ENCODE measurements around the gene TRIOBP. TPM values are rescaled to one million over a fixed set of nuclear protein-coding genes. Genes with fewer than 3 reads are reported as not detected.

The TRIOBP gene
- polyA plus RNA-seq, 1 donor from 2014 or later = 16.1 TPM

- Mint-ChIP-seq H3K4me1 (peaks cover 15 to 27% (median 18%) of the 10 kb centered on the region in 3 donors), H3K4me3 (peak overlapping the region; percentile 91 to 97 (median 95)), H3K27ac (peak overlapping the region; percentile 90 to 99 (median 95)), H3K9me3 (no peaks in the 10 kb centered on the region), H3K36me3 (peaks cover 1% of the 10 kb centered on the region), H3K27me3 (no peaks in the 10 kb centered on the region)
Observed at GRCh38 chr22:37675930-37676735, 20.7 kb upstream of the TRIOBP start.

- Mint-ChIP-seq H3K27me3 (no peaks in the 10 kb centered on the region), H3K27ac (peak overlapping the region; percentile 90 to 99 (median 95)), H3K4me3 (peak overlapping the region; percentile 91 to 97 (median 95)), H3K9me3 (no peaks in the 10 kb centered on the region), H3K4me1 (peaks cover 18 to 32% (median 20%) of the 10 kb centered on the region in 3 donors), H3K36me3 (peaks cover 1% of the 10 kb centered on the region)
Observed at GRCh38 chr22:37676736-37677492, 19.9 kb upstream of the TRIOBP start.

GRCh38 chr22:37677493-37677974 lies 19.3 kb upstream of the TRIOBP start:
- Mint-ChIP-seq H3K9me3 (no peaks in the 10 kb centered on the region), H3K4me1 (peaks cover 11 to 26% (median 16%) of the 10 kb centered on the region in 3 donors), H3K27ac (peak overlapping the region; percentile 90 to 99 (median 95)), H3K4me3 (peak overlapping the region; percentile 91 to 97 (median 95)), H3K27me3 (no peaks in the 10 kb centered on the region), H3K36me3 (peaks cover 1% of the 10 kb centered on the region)

GRCh38 chr22:37678372-37678771 lies 18.5 kb upstream of the TRIOBP start:
- H3K36me3 Mint-ChIP-seq = peaks cover 1% of the 10 kb centered on the region
- H3K4me3 Mint-ChIP-seq = no peak overlapping the region
- H3K27ac Mint-ChIP-seq = peak overlapping the region in 2 of 3 donors; percentile 85 to 90
- peaks cover 9 to 24% (median 14%) of the 10 kb centered on the region in 3 donors for H3K4me1 Mint-ChIP-seq
- no peaks in the 10 kb centered on the region for H3K27me3 Mint-ChIP-seq
- H3K9me3 Mint-ChIP-seq = no peaks in the 10 kb centered on the region

GRCh38 chr22:37679670-37680069 lies 17.2 kb upstream of the TRIOBP start:
- H3K9me3 Mint-ChIP-seq = no peaks in the 10 kb centered on the region
- H3K27me3 Mint-ChIP-seq = no peaks in the 10 kb centered on the region
- peak overlapping the region in 1 of 3 donors; percentile 83 for H3K27ac Mint-ChIP-seq
- no peaks in the 10 kb centered on the region for H3K36me3 Mint-ChIP-seq
- H3K4me1 Mint-ChIP-seq = peaks cover 5 to 19% (median 14%) of the 10 kb centered on the region in 3 donors
- peak overlapping the region in 1 of 4 donors; percentile 49 for H3K4me3 Mint-ChIP-seq

GRCh38 chr22:37680191-37680851 lies 16.5 kb upstream of the TRIOBP start:
- H3K27me3 Mint-ChIP-seq = no peaks in the 10 kb centered on the region
- H3K36me3 Mint-ChIP-seq = no peaks in the 10 kb centered on the region
- H3K4me1 Mint-ChIP-seq = peaks cover 9 to 20% (median 10%) of the 10 kb centered on the region in 3 donors
- peak overlapping the region in 1 of 3 donors; percentile 83 for H3K27ac Mint-ChIP-seq
- no peaks in the 10 kb centered on the region for H3K9me3 Mint-ChIP-seq
- H3K4me3 Mint-ChIP-seq = peak overlapping the region in 1 of 4 donors; percentile 52

- Mint-ChIP-seq H3K27ac (peak overlapping the region in 1 of 3 donors; percentile 57), H3K9me3 (no peaks in the 10 kb centered on the region), H3K4me1 (peaks cover 12 to 19% (median 13%) of the 10 kb centered on the region in 3 donors), H3K27me3 (no peaks in the 10 kb centered on the region), H3K4me3 (peak overlapping the region in 1 of 4 donors; percentile 52), H3K36me3 (no peaks in the 10 kb centered on the region)
Observed at GRCh38 chr22:37681001-37681424, 15.8 kb upstream of the TRIOBP start.

GRCh38 chr22:37681556-37682049 lies 15.2 kb upstream of the TRIOBP start:
- Mint-ChIP-seq H3K4me3 (peak overlapping the region in 2 of 4 donors; percentile 12 to 52), H3K4me1 (peaks cover 13 to 20% (median 13%) of the 10 kb centered on the region in 3 donors), H3K36me3 (no peaks in the 10 kb centered on the region), H3K27me3 (no peaks in the 10 kb centered on the region), H3K27ac (peak overlapping the region in 2 of 3 donors; percentile 57 to 80), H3K9me3 (no peaks in the 10 kb centered on the region)

- peaks cover 11 to 17% (median 12%) of the 10 kb centered on the region in 3 donors for H3K4me1 Mint-ChIP-seq
- H3K9me3 Mint-ChIP-seq = no peaks in the 10 kb centered on the region
- H3K36me3 Mint-ChIP-seq = peaks cover 3% of the 10 kb centered on the region
- H3K27ac Mint-ChIP-seq = peak overlapping the region in 1 of 3 donors; percentile 74
- H3K4me3 Mint-ChIP-seq = peak overlapping the region; percentile 2 to 99 (median 94)
- H3K27me3 Mint-ChIP-seq = no peaks in the 10 kb centered on the region
Observed at GRCh38 chr22:37684803-37685615, 11.8 kb upstream of the TRIOBP start.

GRCh38 chr22:37686002-37686982 lies 10.6 kb upstream of the TRIOBP start, which contains the start of gene NOL12:
TSS of gene NOL12 (plus strand) at chr22:37686343. CDS start at chr22:37686393, 50 bp downstream.
- peaks cover 10 to 17% (median 11%) of the 10 kb centered on the region in 3 donors for H3K4me1 Mint-ChIP-seq
- H3K36me3 Mint-ChIP-seq = peaks cover 6% of the 10 kb centered on the region
- peak within 1 kb of the TSS; percentile 93 to 99 (median 97) for H3K4me3 Mint-ChIP-seq
- no peaks in the 10 kb centered on the region for H3K9me3 Mint-ChIP-seq
- H3K27me3 Mint-ChIP-seq = no peaks in the 10 kb centered on the region
- peak within 1 kb of the TSS; percentile 74 to 99 (median 96) for H3K27ac Mint-ChIP-seq

GRCh38 chr22:37690407-37690806 lies 6.4 kb upstream of the TRIOBP start:
- H3K4me3 Mint-ChIP-seq = peak overlapping the region in 1 of 4 donors; percentile 47
- peaks cover 12% of the 10 kb centered on the region for H3K36me3 Mint-ChIP-seq
- H3K9me3 Mint-ChIP-seq = no peaks in the 10 kb centered on the region
- H3K27me3 Mint-ChIP-seq = no peaks in the 10 kb centered on the region
- H3K4me1 Mint-ChIP-seq = peaks cover 6 to 9% (median 7%) of the 10 kb centered on the region in 3 donors
- peak overlapping the region in 1 of 3 donors; percentile 39 for H3K27ac Mint-ChIP-seq

GRCh38 chr22:37690901-37691504 lies 5.8 kb upstream of the TRIOBP start:
- Mint-ChIP-seq H3K27ac (no peak overlapping the region), H3K36me3 (peaks cover 13% of the 10 kb centered on the region), H3K4me3 (peak overlapping the region in 1 of 4 donors; percentile 45), H3K4me1 (peaks cover 4 to 7% (median 7%) of the 10 kb centered on the region in 3 donors), H3K9me3 (no peaks in the 10 kb centered on the region), H3K27me3 (no peaks in the 10 kb centered on the region)

All from IgD-negative memory B cell (primary cell).